CD8-positive, alpha-beta memory T cell (primary cell): Measurements from ENCODE around the gene SARNP. TPM values are rescaled to one million over a fixed set of nuclear protein-coding genes. Genes with fewer than 3 reads are reported as not detected.
"Not testable (repeated sequence)": the region's sequence is repeated elsewhere in the genome, so short reads cannot be mapped to it uniquely, and the experiment has no call there.

Experiments
- CTCF ChIA-PET: fragments of 350-600 bp; sonication (Branson Sonifier 250); formaldehyde crosslinking; loops from one replicate; lab custom pipeline; 2021; ENCODE audit warnings: antibody characterized with exemption; lab: Charles Lee
- POLR2A ChIA-PET: fragments of 350-600 bp; sonication (Branson Sonifier 250); formaldehyde crosslinking; loops from one replicate; lab custom pipeline; 2021; ENCODE audit warnings: antibody characterized with exemption; lab: Charles Lee
- DNase-seq, 5 donors: peaks; one replicate each; pipeline versions ENCODE4 v3.0.0 to v3.0.0-alpha.2; 2020 to 2022; ENCODE audit warnings: mixed read lengths in 1 of 5
- H3K27ac ChIP-seq: one replicate; pipeline ENCODE4 v1.7.0; 2013; ENCODE audit warnings: low read depth, mild to moderate bottlenecking, low read length, moderate library complexity
- H3K27me3 ChIP-seq: 2 replicates; pipeline ENCODE4 v1.7.0; 2013; ENCODE audit warnings: low read length, mild to moderate bottlenecking; ENCODE audit not compliant: insufficient read depth, poor library complexity, severe bottlenecking
- H3K36me3 ChIP-seq: 2 replicates; pipeline ENCODE4 v1.7.0; 2013; ENCODE audit warnings: mild to moderate bottlenecking, low read length, moderate library complexity; ENCODE audit not compliant: insufficient read depth
- H3K4me1 ChIP-seq: 2 replicates; pipeline ENCODE4 v1.7.0; 2013; ENCODE audit warnings: mild to moderate bottlenecking, low read length, moderate library complexity; ENCODE audit not compliant: insufficient read depth
- H3K4me3 ChIP-seq: 2 replicates; pipeline ENCODE4 v1.7.0; 2013; ENCODE audit warnings: mild to moderate bottlenecking, low read length
- H3K9me3 ChIP-seq: 2 replicates; pipeline ENCODE4 v1.7.0; 2013; ENCODE audit warnings: mild to moderate bottlenecking, low read length
- H3K27ac Mint-ChIP-seq, 8 donors: one replicate each; pipeline ENCODE4 v1.8.0; 2020 to 2021; ENCODE audit warnings: mixed read lengths in 8 of 8, mild to moderate bottlenecking in 6 of 8, inconsistent platforms in 3 of 8, moderate library complexity in 3 of 8
- H3K27me3 Mint-ChIP-seq, 2 donors: one replicate each; pipeline ENCODE4 v1.8.0; 2020 to 2021; ENCODE audit warnings: mixed read lengths in 2 of 2, mild to moderate bottlenecking in 1 of 2, moderate library complexity in 1 of 2
- H3K36me3 Mint-ChIP-seq, 3 donors: one replicate each; pipeline ENCODE4 v1.8.0; 2020 to 2021; ENCODE audit warnings: mixed read lengths in 3 of 3, inconsistent platforms in 1 of 3, mild to moderate bottlenecking in 1 of 3
- H3K4me1 Mint-ChIP-seq, 3 donors: one replicate each; pipeline ENCODE4 v1.8.0; 2020 to 2021; ENCODE audit warnings: mixed read lengths in 3 of 3, inconsistent platforms in 1 of 3, mild to moderate bottlenecking in 1 of 3
- H3K4me3 Mint-ChIP-seq, 7 donors: one replicate each; pipeline ENCODE4 v1.8.0; 2020 to 2021; ENCODE audit warnings: mixed read lengths in 7 of 7, mild to moderate bottlenecking in 6 of 7, moderate library complexity in 4 of 7, inconsistent platforms in 2 of 7
- H3K9me3 Mint-ChIP-seq, 5 donors: one replicate each; pipeline ENCODE4 v1.8.0; 2020 to 2022; ENCODE audit warnings: mixed read lengths in 5 of 5, mild to moderate bottlenecking in 3 of 5, moderate library complexity in 2 of 5, inconsistent platforms in 1 of 5
- polyA plus RNA-seq: library from polyadenylated mRNA; unstranded; fragments of 300-500 nt; fragmentation: Illumina TruSeq; gene quantifications from one replicate; pipeline ENCODE4 v1.2.3, GENCODE V29; 2021
- total RNA-seq, 2 experiments: library from RNA; stranded (reverse); gene quantifications; one replicate each; pipeline ENCODE4 v1.2.3, GENCODE V29; 2021

SARNP gene
- total and polyA plus RNA-seq, 3 experiments from 2014 or later: 89.7 to 109 (median 103) TPM

DNA sequence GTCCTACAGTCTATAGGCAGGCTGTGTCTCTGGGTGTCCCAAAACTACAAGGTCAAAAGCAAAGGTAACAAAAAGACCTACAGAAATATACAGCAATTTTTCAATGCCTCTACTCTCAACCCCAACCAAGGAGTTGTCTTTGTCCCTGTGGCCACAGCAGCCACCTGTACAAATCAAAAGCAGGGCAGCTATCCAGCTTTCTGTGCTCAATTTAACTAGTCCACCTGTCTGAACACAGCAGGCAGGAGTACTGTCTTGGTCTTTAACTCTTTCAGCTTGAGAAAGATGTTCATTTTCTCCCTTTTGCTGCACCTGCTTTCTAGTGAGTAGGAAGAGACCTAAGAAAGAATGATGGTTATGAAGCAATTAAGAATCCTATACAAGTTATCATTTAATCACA, 54.9 kb downstream of the SARNP start:
- Histone ChIP-seq H3K4me1 (no peaks in the 10 kb centered on the region), H3K36me3 (peaks cover 37% of the 10 kb centered on the region), H3K27me3 (no peaks in the 10 kb centered on the region), H3K4me3 (no peak overlapping the region), H3K27ac (no peak overlapping the region), H3K9me3 (no peaks in the 10 kb centered on the region)
- CTCF ChIA-PET: no interaction called here
- Mint-ChIP-seq H3K4me3 (no peak overlapping the region), H3K36me3 (peaks cover 5 to 66% (median 12%) of the 10 kb centered on the region in 3 donors), H3K27ac (no peak overlapping the region), H3K4me1 (peaks cover 11 to 15% (median 14%) of the 10 kb centered on the region in 3 donors), H3K27me3 (no peaks in the 10 kb centered on the region), H3K9me3 (no peaks in the 10 kb centered on the region)
- DNase-seq: no peak
- POLR2A ChIA-PET: no interaction called here

DNA sequence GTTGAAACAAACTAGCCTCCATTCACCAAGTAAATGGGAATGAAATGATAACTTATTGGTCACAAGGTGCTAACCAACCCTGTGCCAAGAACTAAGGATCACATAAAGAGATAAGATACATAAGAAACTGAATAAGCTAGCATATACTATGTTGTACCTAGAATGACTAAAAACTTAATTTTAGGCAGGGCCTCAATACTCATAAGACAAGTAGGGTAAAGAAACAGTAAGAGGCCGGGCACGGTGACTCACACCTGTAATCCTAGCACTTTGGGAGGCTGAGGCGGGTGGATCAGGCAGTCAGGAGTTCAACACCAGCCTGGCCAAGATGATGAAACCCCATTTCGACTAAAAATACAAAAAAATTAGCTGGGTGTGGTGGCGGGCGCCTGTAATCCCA, 56.9 kb downstream of the SARNP start:
- peak overlapping the region in 4 of 8 donors; percentile 24 to 84 (median 52) for H3K27ac Mint-ChIP-seq
- POLR2A ChIA-PET: no interaction called here

DNA sequence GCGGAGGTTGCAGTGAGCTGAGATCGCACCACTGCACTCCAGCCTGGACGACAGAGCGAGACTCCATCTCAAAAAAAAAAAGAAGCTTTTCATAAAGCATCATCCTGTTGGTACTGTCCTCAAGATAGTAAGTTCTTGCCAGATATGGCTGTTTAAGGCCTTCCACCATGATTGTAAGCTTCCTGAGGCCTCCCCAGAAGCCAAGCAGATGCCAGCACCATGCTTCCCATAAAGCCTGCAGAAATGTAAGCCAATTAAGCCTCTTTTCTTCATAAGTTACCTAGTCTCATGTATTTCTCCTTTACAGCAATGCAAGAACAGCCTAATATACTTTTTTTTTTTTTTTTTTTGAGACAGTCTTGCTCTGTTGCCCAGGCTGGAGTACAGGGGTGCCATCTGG, 58.9 kb downstream of the SARNP start:
- Mint-ChIP-seq H3K27ac (peak overlapping the region in 2 of 8 donors; percentile 54 to 92), H3K4me1 (peaks cover 2 to 12% (median 4%) of the 10 kb centered on the region in 3 donors), H3K36me3 (peaks cover 10 to 76% (median 14%) of the 10 kb centered on the region in 3 donors)
- H3K4me1 ChIP-seq, H3K4me3 Mint-ChIP-seq, DNase-seq, POLR2A ChIA-PET, H3K4me3 ChIP-seq, H3K27me3 Mint-ChIP-seq, H3K9me3 ChIP-seq, H3K9me3 Mint-ChIP-seq, H3K27ac ChIP-seq, H3K27me3 ChIP-seq: not testable (repeated sequence)
- CTCF ChIA-PET: interaction anchor here (1.0 to 1.3 kb wide), 2 partner anchors 11 to 271 kb away, joined by 3 read pairs; no protein-coding TSS in a partner anchor
- peaks cover 49% of the 10 kb centered on the region for H3K36me3 ChIP-seq

More for the DNA sequence above, 56.9 kb downstream of the SARNP start:
- H3K4me3 ChIP-seq: no peak overlapping the region
- H3K9me3 Mint-ChIP-seq: no peaks in the 10 kb centered on the region
- no peaks in the 10 kb centered on the region for H3K4me1 ChIP-seq
- H3K36me3 ChIP-seq: peaks cover 49% of the 10 kb centered on the region
- CTCF ChIA-PET: interaction anchor here (1.1 kb wide), 1 partner anchor 22 kb away, joined by 3 read pairs; no protein-coding TSS in a partner anchor
- H3K4me1 Mint-ChIP-seq: peaks cover 4 to 13% (median 5%) of the 10 kb centered on the region in 3 donors
- H3K9me3 ChIP-seq: no peaks in the 10 kb centered on the region
- H3K36me3 Mint-ChIP-seq: peaks cover 10 to 71% (median 16%) of the 10 kb centered on the region in 3 donors
- no peaks in the 10 kb centered on the region for H3K27me3 Mint-ChIP-seq
- no peaks in the 10 kb centered on the region for H3K27me3 ChIP-seq
- no peak for DNase-seq
- H3K4me3 Mint-ChIP-seq: no peak overlapping the region
- H3K27ac ChIP-seq: no peak overlapping the region

DNA sequence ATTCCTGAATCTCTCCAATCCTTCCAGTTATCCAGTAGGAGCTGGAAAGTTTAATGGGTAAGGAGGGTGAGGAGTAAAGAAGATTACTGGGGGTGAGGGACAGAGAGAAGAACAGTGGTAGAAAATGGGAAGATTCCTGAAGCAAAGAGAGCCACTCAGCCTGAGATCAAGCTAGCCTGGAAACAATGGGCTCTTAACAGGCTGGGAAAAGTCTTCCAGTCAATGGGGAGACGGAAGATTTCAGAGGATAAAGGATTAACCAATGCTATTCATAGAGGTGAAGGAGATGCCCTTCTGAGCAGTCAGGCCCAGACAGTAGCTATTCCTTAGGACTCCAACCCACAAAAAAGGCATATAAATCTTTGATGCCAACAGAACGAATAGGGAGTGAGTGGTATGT, 59.8 kb downstream of the SARNP start:
- H3K4me1 Mint-ChIP-seq: peaks cover 2 to 12% (median 4%) of the 10 kb centered on the region in 3 donors
- H3K36me3 Mint-ChIP-seq: peaks cover 10 to 77% (median 14%) of the 10 kb centered on the region in 3 donors
- peak overlapping the region in 7 of 8 donors; percentile 11 to 92 (median 54) for H3K27ac Mint-ChIP-seq

DNA sequence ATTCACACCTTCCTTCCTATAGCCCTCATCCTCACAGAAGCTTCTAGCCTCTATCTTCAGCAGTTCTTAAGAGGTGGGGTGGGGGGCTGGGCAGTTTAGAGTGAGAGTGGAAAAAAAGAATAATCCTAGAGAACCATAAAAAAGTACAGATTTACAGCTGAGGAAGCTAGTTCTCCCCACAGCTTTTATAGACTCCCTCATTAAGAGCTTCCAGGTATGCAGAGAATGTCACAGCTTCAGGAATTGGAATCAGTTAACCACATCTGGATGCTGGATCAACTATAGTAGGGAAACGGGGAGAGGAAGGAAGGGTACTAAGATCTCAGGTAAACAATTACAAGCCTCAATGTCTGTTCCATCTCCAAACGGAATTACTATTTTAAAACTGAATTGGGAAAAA, 62.3 kb downstream of the SARNP start:
- no peak for DNase-seq
- no peak overlapping the region for H3K4me3 Mint-ChIP-seq
- H3K27me3 Mint-ChIP-seq: no peaks in the 10 kb centered on the region
- POLR2A ChIA-PET: no interaction called here
- H3K27ac ChIP-seq: no peak overlapping the region
- H3K4me3 ChIP-seq: no peak overlapping the region
- H3K4me1 ChIP-seq: no peaks in the 10 kb centered on the region
- H3K27me3 ChIP-seq: no peaks in the 10 kb centered on the region
- CTCF ChIA-PET: interaction anchor here (3.7 kb wide), 1 partner anchor 11 kb away, joined by 16 read pairs; the partner anchor contains the start of gene GDF11
- H3K36me3 ChIP-seq: peaks cover 52% of the 10 kb centered on the region
- H3K9me3 Mint-ChIP-seq: no peaks in the 10 kb centered on the region
- H3K27ac Mint-ChIP-seq: peak overlapping the region in 7 of 8 donors; percentile 7 to 86 (median 71)
- H3K36me3 Mint-ChIP-seq: peaks cover 7 to 83% (median 12%) of the 10 kb centered on the region in 3 donors
- no peaks in the 10 kb centered on the region for H3K9me3 ChIP-seq
- peaks cover 0 to 6% (median 0%) of the 10 kb centered on the region in 3 donors for H3K4me1 Mint-ChIP-seq

More for the DNA sequence above, 59.8 kb downstream of the SARNP start:
- H3K4me1 ChIP-seq: no peaks in the 10 kb centered on the region
- H3K9me3 Mint-ChIP-seq: no peaks in the 10 kb centered on the region
- no peak overlapping the region for H3K4me3 ChIP-seq
- no peaks in the 10 kb centered on the region for H3K27me3 ChIP-seq
- H3K27ac ChIP-seq: no peak overlapping the region
- DNase-seq: no peak
- peaks cover 49% of the 10 kb centered on the region for H3K36me3 ChIP-seq
- H3K9me3 ChIP-seq: no peaks in the 10 kb centered on the region
- no peak overlapping the region for H3K4me3 Mint-ChIP-seq
- ChIA-PET POLR2A (no interaction called here), CTCF (interaction anchor here (1.0 to 3.7 kb wide), 4 partner anchors 10 to 272 kb away, joined by 3 to 16 read pairs (median 4); partner anchors contain the start of gene GDF11)
- H3K27me3 Mint-ChIP-seq: no peaks in the 10 kb centered on the region

DNA sequence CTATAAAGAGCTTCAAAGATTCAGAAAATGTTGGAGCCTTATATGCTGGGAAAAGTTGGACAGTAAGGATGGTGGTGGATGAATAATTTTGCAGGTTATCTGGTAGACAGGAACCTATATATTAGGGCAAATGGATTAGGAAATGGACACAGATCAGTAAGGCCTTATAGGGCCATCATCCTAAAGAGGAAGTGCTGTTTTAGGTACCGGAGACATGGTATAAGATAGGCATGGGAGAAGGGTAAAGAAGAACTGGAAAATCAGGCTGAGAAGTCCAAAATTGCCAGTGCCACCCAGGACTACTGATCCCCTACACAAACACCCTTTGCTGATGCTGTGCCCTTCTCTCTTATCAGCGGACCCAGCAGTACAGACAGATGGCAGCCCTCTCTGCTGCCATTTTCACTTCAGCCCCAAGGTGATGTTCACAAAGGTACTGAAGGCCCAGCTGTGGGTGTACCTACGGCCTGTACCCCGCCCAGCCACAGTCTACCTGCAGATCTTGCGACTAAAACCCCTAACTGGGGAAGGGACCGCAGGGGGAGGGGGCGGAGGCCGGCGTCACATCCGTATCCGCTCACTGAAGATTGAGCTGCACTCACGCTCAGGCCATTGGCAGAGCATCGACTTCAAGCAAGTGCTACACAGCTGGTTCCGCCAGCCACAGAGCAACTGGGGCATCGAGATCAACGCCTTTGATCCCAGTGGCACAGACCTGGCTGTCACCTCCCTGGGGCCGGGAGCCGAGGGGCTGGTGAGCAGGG, 69.1 kb downstream of the SARNP start:
- Histone ChIP-seq H3K9me3 (no peaks in the 10 kb centered on the region), H3K27me3 (no peaks in the 10 kb centered on the region), H3K4me1 (peaks cover 15% of the 10 kb centered on the region), H3K4me3 (no peak overlapping the region), H3K27ac (no peak overlapping the region), H3K36me3 (peaks cover 14% of the 10 kb centered on the region)
- no peak for DNase-seq
- POLR2A ChIA-PET: interaction anchor here (0.6 kb wide), 1 partner anchor 11 kb away, joined by 4 read pairs; no protein-coding TSS in a partner anchor
- H3K36me3 Mint-ChIP-seq: peaks cover 0 to 50% (median 3%) of the 10 kb centered on the region in 3 donors
- CTCF ChIA-PET: interaction anchor here (0.9 to 4.0 kb wide), 3 partner anchors 10 to 192 kb away, joined by 3 to 21 read pairs (median 3); no protein-coding TSS in a partner anchor
- peak overlapping the region; percentile 7 to 83 (median 59) for H3K27ac Mint-ChIP-seq
- no peak overlapping the region for H3K4me3 Mint-ChIP-seq
- H3K9me3 Mint-ChIP-seq: no peaks in the 10 kb centered on the region
- no peaks in the 10 kb centered on the region for H3K27me3 Mint-ChIP-seq
- peaks cover 20 to 37% (median 32%) of the 10 kb centered on the region in 3 donors for H3K4me1 Mint-ChIP-seq

DNA sequence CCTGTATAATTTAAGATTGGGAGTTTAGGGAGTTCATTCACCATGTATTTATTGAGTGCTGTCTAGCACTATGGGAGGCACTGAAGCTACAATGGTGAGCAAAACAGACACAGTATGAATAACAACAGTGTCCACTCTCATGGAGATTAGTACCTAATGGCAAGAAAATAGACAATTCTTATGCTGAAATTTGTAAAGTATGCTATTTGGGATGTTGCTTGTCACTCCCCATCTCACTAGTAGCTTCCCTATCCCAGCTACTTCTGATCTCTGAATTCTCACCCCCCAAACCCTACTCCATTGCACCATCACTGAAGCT, 70.7 kb downstream of the SARNP start:
- peak overlapping the region in 7 of 8 donors; percentile 33 to 76 (median 52) for H3K27ac Mint-ChIP-seq
- no peak overlapping the region for H3K27ac ChIP-seq
- POLR2A ChIA-PET: interaction anchor here (0.9 to 1.0 kb wide), 2 partner anchors 9 to 227 kb away, joined by 3 to 8 read pairs; partner anchors contain the start of gene RAB5B

More for the DNA sequence above, 70.7 kb downstream of the SARNP start:
- H3K27me3 ChIP-seq: no peaks in the 10 kb centered on the region
- peak overlapping the region in 1 of 7 donors; percentile 4 for H3K4me3 Mint-ChIP-seq
- H3K4me1 Mint-ChIP-seq: peaks cover 28 to 42% (median 42%) of the 10 kb centered on the region in 3 donors
- no peaks in the 10 kb centered on the region for H3K9me3 Mint-ChIP-seq
- no peaks in the 10 kb centered on the region for H3K27me3 Mint-ChIP-seq
- DNase-seq: no peak
- H3K36me3 Mint-ChIP-seq: peaks cover 0 to 37% (median 3%) of the 10 kb centered on the region in 3 donors
- CTCF ChIA-PET: interaction anchor here (1.3 to 4.0 kb wide), 4 partner anchors 9 to 193 kb away, joined by 3 to 21 read pairs (median 4); no protein-coding TSS in a partner anchor
- H3K36me3 ChIP-seq: peaks cover 10% of the 10 kb centered on the region
- H3K9me3 ChIP-seq: no peaks in the 10 kb centered on the region
- peaks cover 20% of the 10 kb centered on the region for H3K4me1 ChIP-seq
- H3K4me3 ChIP-seq: no peak overlapping the region
